ENCODE measurements around the gene SOSTDC1.
"Not testable (repeated sequence)": the region's sequence is repeated elsewhere in the genome, so short reads cannot be mapped to it uniquely, and the experiment has no call there.

SOSTDC1 gene

GRCh38 chr7:16462431-16462889 is 3.1 kb downstream of the SOSTDC1 start:
- DNase-seq (ENCODE audit: low spot score), result no peak

- DNase-seq (ENCODE audit: low spot score), result no peak
These were observed 4.6 kb downstream of the SOSTDC1 start for GRCh38 chr7:16460789-16461493.

- not testable (repeated sequence) for DNase-seq (ENCODE audit: low spot score)
These were observed 9.2 kb downstream of the SOSTDC1 start for GRCh38 chr7:16456303-16456702.

GRCh38 chr7:16455591-16455990 is 9.9 kb downstream of the SOSTDC1 start:
- no peak for DNase-seq (ENCODE audit: low spot score)

- no peak for DNase-seq (ENCODE audit: low spot score)
These were observed 15.2 kb downstream of the SOSTDC1 start for GRCh38 chr7:16450366-16450765.

- no peak for DNase-seq (ENCODE audit: low spot score)
These were observed 17.7 kb downstream of the SOSTDC1 start for GRCh38 chr7:16447876-16448275.

GRCh38 chr7:16446508-16446907 is 19.0 kb downstream of the SOSTDC1 start:
- DNase-seq (ENCODE audit: low spot score), result peak; percentile 68

GRCh38 chr7:16443871-16444270 is 21.7 kb downstream of the SOSTDC1 start:
- not testable (repeated sequence) for DNase-seq (ENCODE audit: low spot score)

GRCh38 chr7:16438988-16439387 is 26.6 kb downstream of the SOSTDC1 start:
- DNase-seq (ENCODE audit: low spot score), result no peak

GRCh38 chr7:16436306-16436705 is 29.2 kb downstream of the SOSTDC1 start:
- DNase-seq (ENCODE audit: low spot score), result peak; percentile 86

GRCh38 chr7:16433568-16434122 is 31.9 kb downstream of the SOSTDC1 start:
- no peak for DNase-seq (ENCODE audit: low spot score)

- DNase-seq (ENCODE audit: low spot score), result no peak
These were observed 33.2 kb downstream of the SOSTDC1 start for GRCh38 chr7:16432425-16432731.

GRCh38 chr7:16431646-16432424 is 33.7 kb downstream of the SOSTDC1 start:
- DNase-seq (ENCODE audit: low spot score), result peak; percentile 85

GRCh38 chr7:16430133-16430532 is 35.4 kb downstream of the SOSTDC1 start:
- DNase-seq (ENCODE audit: low spot score), result no peak

- peak; percentile 70 for DNase-seq (ENCODE audit: low spot score)
These were observed 36.9 kb downstream of the SOSTDC1 start for GRCh38 chr7:16428672-16429071.

- DNase-seq (ENCODE audit: low spot score), result no peak
These were observed 37.4 kb downstream of the SOSTDC1 start for GRCh38 chr7:16428182-16428581.

- DNase-seq (ENCODE audit: low spot score), result no peak
These were observed 41.8 kb downstream of the SOSTDC1 start for GRCh38 chr7:16423761-16424160.

- DNase-seq (ENCODE audit: low spot score), result no peak
These were observed 42.6 kb downstream of the SOSTDC1 start for GRCh38 chr7:16422917-16423316.

GRCh38 chr7:16422103-16422435 is 43.5 kb downstream of the SOSTDC1 start:
- DNase-seq (ENCODE audit: low spot score), result no peak

GRCh38 chr7:16421333-16422102 is 44.0 kb downstream of the SOSTDC1 start, which contains the start of gene CRPPA:
Gene CRPPA (minus strand): TSS chr7:16421538. CDS start chr7:16421322, 216 bp downstream.
- DNase-seq (ENCODE audit: low spot score), result no peak

GRCh38 chr7:16420649-16421332 is 44.7 kb downstream of the SOSTDC1 start:
- DNase-seq (ENCODE audit: low spot score), result peak; percentile 89

- no peak for DNase-seq (ENCODE audit: low spot score)
These were observed 45.2 kb downstream of the SOSTDC1 start for GRCh38 chr7:16420329-16420648.

All from COLO829 (cell line).